H1 (cell line): ENCODE data around the gene CLGN. TPM values are rescaled to one million over a fixed set of nuclear protein-coding genes. Genes with fewer than 3 reads are reported as not detected.

Source experiments
- CTCF ChIA-PET: fragments of 300-600 bp; sonication (Branson Sonifier 250); formaldehyde crosslinking; loops from one replicate; lab custom pipeline; 2021; ENCODE audit not compliant: partially characterized antibody; lab: Charles Lee
- POLR2A ChIA-PET: fragments of 300-600 bp; sonication (Branson Sonifier 250); formaldehyde crosslinking; loops from one replicate; lab custom pipeline; 2021; ENCODE audit warnings: inconsistent platforms; ENCODE audit not compliant: partially characterized antibody; lab: Charles Lee
- DNase-seq, 2 experiments: peaks; one replicate each; pipeline versions ENCODE4 v3.0.0 to v3.0.0-alpha.2; 2010 to 2022; ENCODE audit warnings: low spot score in 2 of 2, low read depth in 1 of 2, mixed read lengths in 1 of 2
- FAIRE-seq: peaks from 2 replicates; lab custom pipeline; 2011; peaks lifted over from hg19 to GRCh38; lab: Jason Lieb, UNC
- H2AFZ ChIP-seq: 2 replicates; pipeline ENCODE4 v1.8.1; 2012; ENCODE audit warnings: low read length, inconsistent platforms
- H2AK5ac ChIP-seq: 2 replicates; pipeline ENCODE4 v1.6.1; 2013; ENCODE audit warnings: low read depth, low read length
- H2BK120ac ChIP-seq: replicated peaks from 2 replicates; pipeline ENCODE3; 2013; ENCODE audit warnings: low read depth, low read length, inconsistent platforms
- H2BK12ac ChIP-seq: 2 replicates; pipeline ENCODE4 v1.6.1; 2013; ENCODE audit warnings: low read depth, low read length
- H2BK15ac ChIP-seq: 2 replicates; pipeline ENCODE4 v1.6.1; 2013; ENCODE audit warnings: low read length
- H2BK20ac ChIP-seq: 2 replicates; pipeline ENCODE4 v1.6.1; 2013; ENCODE audit warnings: low read length
- H2BK5ac ChIP-seq: 2 replicates; pipeline ENCODE4 v1.6.1; 2013; ENCODE audit warnings: low read depth, low read length
- H3K14ac ChIP-seq: 2 replicates; pipeline ENCODE4 v1.6.1; 2013; ENCODE audit warnings: inconsistent platforms; ENCODE audit not compliant: insufficient read length
- H3K18ac ChIP-seq: 2 replicates; pipeline ENCODE4 v1.6.1; 2013; ENCODE audit warnings: low read length; ENCODE audit errors: extremely low read depth
- H3K23ac ChIP-seq: 2 replicates; pipeline ENCODE4 v1.6.1; 2013; ENCODE audit warnings: inconsistent platforms; ENCODE audit not compliant: insufficient read length
- H3K23me2 ChIP-seq: 2 replicates; pipeline ENCODE4 v1.6.1; 2013; ENCODE audit warnings: low read depth, low read length
- H3K27ac ChIP-seq: 2 replicates; pipeline ENCODE4 v1.6.1; 2011; ENCODE audit warnings: low read depth, low read length, inconsistent platforms
- H3K27me3 ChIP-seq, 4 experiments: replicated peaks in 1 of 4; 1 replicate in 1 of 4; 2 replicates in 3 of 4; pipeline versions ENCODE4 v1.6.1 to v1.8.1; 2011 to 2013; ENCODE audit warnings: low read length in 3 of 4, mild to moderate bottlenecking in 3 of 4, inconsistent platforms in 2 of 4, mixed read lengths in 2 of 4, moderate library complexity in 1 of 4; ENCODE audit not compliant: control insufficient read depth in 3 of 4, insufficient read depth in 3 of 4; ENCODE audit errors: extremely low read depth in 1 of 4
- H3K36me3 ChIP-seq, 4 experiments: 2 replicates each; pipeline versions ENCODE4 v1.6.1 to v1.8.1; 2011 to 2013; ENCODE audit warnings: mild to moderate bottlenecking in 4 of 4, low read length in 3 of 4, moderate library complexity in 2 of 4, control low read depth in 1 of 4, inconsistent platforms in 1 of 4; ENCODE audit not compliant: insufficient read depth in 4 of 4, control insufficient read depth in 2 of 4
- H3K4ac ChIP-seq: replicated peaks from 2 replicates; pipeline ENCODE3; 2013; ENCODE audit warnings: low read length, low read depth, mixed read lengths, inconsistent platforms; ENCODE audit not compliant: insufficient read length
- H3K4me1 ChIP-seq, 4 experiments: replicated peaks in 1 of 4; 1 replicate in 1 of 4; 2 replicates in 3 of 4; pipeline versions ENCODE4 v1.6.1 to v1.8.1; 2011 to 2013; ENCODE audit warnings: low read length in 3 of 4, inconsistent platforms in 2 of 4, mixed read lengths in 1 of 4; ENCODE audit not compliant: insufficient read depth in 4 of 4, control insufficient read depth in 3 of 4
- H3K4me2 ChIP-seq, 2 experiments: 2 replicates each; pipeline versions ENCODE4 v1.6.1 to v1.8.1; 2011 to 2013; ENCODE audit warnings: low read depth in 2 of 2, low read length in 2 of 2, control low read depth in 1 of 2, inconsistent platforms in 1 of 2, mild to moderate bottlenecking in 1 of 2; ENCODE audit not compliant: insufficient read depth in 1 of 2
- H3K4me3 ChIP-seq, 4 experiments: fragments of 200-600, 300-600 bp in 1 of 4; sonication (generic), shearing (Covaris generic), sonication (Bioruptor Twin) in 1 of 4; 2 replicates each; pipeline versions ENCODE4 v1.5.1 to v1.8.1; 2011 to 2016; ENCODE audit warnings: low read length in 4 of 4, low read depth in 3 of 4, control low read depth in 2 of 4, inconsistent platforms in 2 of 4, mild to moderate bottlenecking in 2 of 4, mixed read lengths in 1 of 4, moderate library complexity in 1 of 4; ENCODE audit not compliant: insufficient read depth in 2 of 4; ENCODE audit errors: extremely low read depth in 1 of 4
- H3K56ac ChIP-seq: replicated peaks from 2 replicates; pipeline ENCODE3; 2013; ENCODE audit warnings: low read depth, mild to moderate bottlenecking, mixed read lengths, low read length, inconsistent platforms; ENCODE audit not compliant: insufficient read length
- H3K79me1 ChIP-seq: 2 replicates; pipeline ENCODE4 v1.6.1; 2013; ENCODE audit warnings: low read depth, low read length, control low read depth
- H3K79me2 ChIP-seq, 2 experiments: 2 replicates each; pipeline versions ENCODE4 v1.6.1 to v1.8.1; 2012 to 2013; ENCODE audit warnings: low read length in 2 of 2, mild to moderate bottlenecking in 2 of 2, inconsistent platforms in 1 of 2; ENCODE audit not compliant: insufficient read depth in 2 of 2, control insufficient read depth in 1 of 2
- H3K9ac ChIP-seq, 4 experiments: replicated peaks in 1 of 4; 1 replicate in 1 of 4; 2 replicates in 3 of 4; pipeline versions ENCODE4 v1.6.1 to v1.8.1; 2011 to 2013; ENCODE audit warnings: low read depth in 3 of 4, low read length in 3 of 4, control low read depth in 2 of 4, mild to moderate bottlenecking in 2 of 4, moderate library complexity in 2 of 4, inconsistent platforms in 1 of 4; ENCODE audit errors: extremely low read depth in 1 of 4
- H3K9me3 ChIP-seq, 2 experiments: 2 replicates each; pipeline versions ENCODE4 v1.6.1 to v1.8.1; 2012 to 2013; ENCODE audit warnings: mild to moderate bottlenecking in 2 of 2, moderate library complexity in 2 of 2, control low read depth in 1 of 2, inconsistent platforms in 1 of 2, low read depth in 1 of 2, low read length in 1 of 2, mixed read lengths in 1 of 2; ENCODE audit not compliant: insufficient read depth in 2 of 2
- H4K20me1 ChIP-seq, 2 experiments: replicated peaks in 1 of 2; 2 replicates each; pipeline versions ENCODE3 to v1.8.1; 2011 to 2013; ENCODE audit warnings: inconsistent platforms in 2 of 2, low read length in 2 of 2, mild to moderate bottlenecking in 1 of 2; ENCODE audit not compliant: insufficient read depth in 2 of 2, control insufficient read depth in 1 of 2
- H4K5ac ChIP-seq: 2 replicates; pipeline ENCODE4 v1.6.1; 2013; ENCODE audit warnings: low read length, low read depth, mixed read lengths, inconsistent platforms; ENCODE audit not compliant: insufficient read length
- H4K8ac ChIP-seq: 2 replicates; pipeline ENCODE4 v1.8.0; 2013; ENCODE audit warnings: mild to moderate bottlenecking, moderate library complexity, low read length, inconsistent platforms; ENCODE audit not compliant: insufficient read depth; ENCODE audit errors: extremely low read depth
- H4K91ac ChIP-seq: replicated peaks from 2 replicates; pipeline ENCODE3; 2013; ENCODE audit warnings: low read length, mixed read lengths, inconsistent platforms; ENCODE audit not compliant: insufficient read length
- GTF2F1 ChIP-seq: IDR thresholded peaks from 2 replicates; pipeline ENCODE4 v1.6.1; 2012; ENCODE audit warnings: low read depth, low read length, improper control_type of control experiment, borderline replicate concordance
- HDAC2 ChIP-seq, 2 experiments: fragments of 300-600 bp in 1 of 2; sonication (generic) in 1 of 2; IDR thresholded peaks; 2 replicates each; pipeline ENCODE4 v1.6.1; 2011 to 2012; ENCODE audit warnings: low read depth in 2 of 2, low read length in 2 of 2, mild to moderate bottlenecking in 2 of 2, moderate library complexity in 2 of 2, borderline replicate concordance in 1 of 2, inconsistent platforms in 1 of 2
- NANOG ChIP-seq: IDR thresholded peaks from 2 replicates; pipeline ENCODE4 v1.6.1; 2011; ENCODE audit warnings: low read length, low read depth, mild to moderate bottlenecking, inconsistent platforms; ENCODE audit not compliant: insufficient read depth, poor library complexity, severe bottlenecking
- RNF2 ChIP-seq: fragments of 200-900, 300-1000 bp; sonication (generic); IDR thresholded peaks from 2 replicates; pipeline ENCODE4 v1.7.1; 2016; ENCODE audit warnings: borderline replicate concordance, low read depth, mild to moderate bottlenecking, antibody characterized with exemption, low read length; ENCODE audit not compliant: poor library complexity, severe bottlenecking; ENCODE audit errors: missing control alignments
- TAF1 ChIP-seq: IDR thresholded peaks from 2 replicates; pipeline ENCODE4 v1.6.1; 2011; ENCODE audit warnings: mild to moderate bottlenecking, low read depth, low read length
- WGBS, 2 experiments: shearing (Covaris generic) in 1 of 2; methylation state at CpG; one replicate each; pipeline versions ENCODE4 v1.1.6 to v1.1.7; 2013 to 2015; ENCODE audit warnings: low lambda C conversion rate in 2 of 2, mixed read lengths in 2 of 2, inconsistent platforms in 1 of 2, low coverage in 1 of 2, missing lambda C conversion rate in 1 of 2; ENCODE audit not compliant: insufficient replicate concordance in 2 of 2, insufficient coverage in 1 of 2, insufficient read length in 1 of 2; ENCODE audit errors: extremely low coverage in 1 of 2, missing lambda C conversion rate in 1 of 2; 5-methylcytosine and 5-hydroxymethylcytosine counted together
- polyA plus RNA-seq, 7 experiments: library from polyadenylated mRNA; depleted of rRNA in 3 of 7; stranded (reverse) in 5 of 7; unstranded in 2 of 7; fragments of >200 nt in 5 of 7; fragments of 200-250 nt in 2 of 7; gene quantifications; 1 replicate in 5 of 7; 2 replicates in 1 of 7; 4 replicates in 1 of 7; pipeline versions ENCODE4 v1.2.1 to v1.2.3, GENCODE V29; 2011 to 2013; ENCODE audit warnings: missing spikeins in 2 of 7, mixed read lengths in 2 of 7
- total RNA-seq: library from RNA; stranded (reverse); fragmentation: NEBNext Ultra II Directional; extraction: Animal tissue kit (Norgen Biotek cat#: 25700); gene quantifications from 2 replicates; pipeline ENCODE4 v1.2.1, GENCODE V29; 2021

CLGN gene
- total and polyA plus RNA-seq, 2 of the 8 experiments (the other 6 are each of a cell fraction or from before 2014, with no cell fraction given) = 1.7 to 3.1 TPM

- no peak overlapping the region for H3K4me3 ChIP-seq
- DNase-seq (no peak), FAIRE-seq (no peak)
- H3K18ac ChIP-seq = no peak overlapping the region
- no peak overlapping the region for H2BK120ac ChIP-seq
- no peaks in the 10 kb centered on the region for H3K36me3 ChIP-seq
- no peak overlapping the region for H2BK12ac ChIP-seq
- H4K20me1 ChIP-seq = no peaks in the 10 kb centered on the region
- no peak overlapping the region for H2BK20ac ChIP-seq
- no peak overlapping the region for H2BK15ac ChIP-seq
- no peak overlapping the region for H2BK5ac ChIP-seq
- no peak overlapping the region for H4K5ac ChIP-seq
- H4K91ac ChIP-seq = no peak overlapping the region
- no peak overlapping the region for H3K4me2 ChIP-seq
- H3K56ac ChIP-seq = no peak overlapping the region
- no peak overlapping the region for H3K9ac ChIP-seq
- no peak for TF ChIP-seq HDAC2 (IDR thresholded peaks at IDR 0.05; ENCODE audit: borderline replicate concordance in 1 of 2, low read depth in 2 of 2, low read length in 2 of 2)
- TF ChIP-seq RNF2 = no peak
- TF ChIP-seq GTF2F1 = no peak
- no peak for TF ChIP-seq NANOG
- TF ChIP-seq TAF1 = no peak
- H3K23ac ChIP-seq = no peak overlapping the region
- H4K8ac ChIP-seq = no peak overlapping the region
- 0 out of 7 replicates have a peak, but pooled peaks cover 0 to 2% (median 0%) of the 10 kb centered on the region in 4 experiments for H3K27me3 ChIP-seq
- H3K27ac ChIP-seq = no peak overlapping the region
- ChIA-PET POLR2A (no interaction called here), CTCF (interaction anchor here (0.8 to 2.6 kb wide), 6 partner anchors 8 to 710 kb away, joined by 3 to 33 read pairs (median 4); partner anchors contain the start of gene CLGN)
- H3K9me3 ChIP-seq = no peaks in the 10 kb centered on the region
- no peaks in the 10 kb centered on the region for H3K79me1 ChIP-seq
- peaks cover 0 to 4% (median 0%) of the 10 kb centered on the region in 4 experiments; a peak in 1 of 7 replicates for H3K4me1 ChIP-seq
- no peak overlapping the region for H3K14ac ChIP-seq
- H3K23me2 ChIP-seq = no peaks in the 10 kb centered on the region; the same call in 1 of the 2 replicates
- no peak overlapping the region for H3K4ac ChIP-seq
- H2AFZ ChIP-seq = no peak overlapping the region
- 80% methylated on average over 2 of the region's 2 CpGs; no CpG with 5 or more reads in 1 of the 2 experiments for WGBS, 2 experiments
- no peaks in the 10 kb centered on the region for H3K79me2 ChIP-seq
- H2AK5ac ChIP-seq = no peak overlapping the region
Measured at GRCh38 chr4:140367738-140368137, 59.7 kb downstream of the CLGN start.
